WI38 (cell line): ENCODE results near the gene KRT73.

Experiments used
- H3K4me3 ChIP-seq: 2 replicates; pipeline ENCODE4 v1.5.1; 2011; ENCODE audit warnings: low read depth, mild to moderate bottlenecking, control low read depth, low read length
- TF ChIP-seq, protein P1 (sequence below): IDR thresholded peaks from 2 replicates; pipeline ENCODE4 v1.5.1; 2012; ENCODE audit warnings: low read depth, mild to moderate bottlenecking, control low read depth, low read length

The KRT73 gene

DNA sequence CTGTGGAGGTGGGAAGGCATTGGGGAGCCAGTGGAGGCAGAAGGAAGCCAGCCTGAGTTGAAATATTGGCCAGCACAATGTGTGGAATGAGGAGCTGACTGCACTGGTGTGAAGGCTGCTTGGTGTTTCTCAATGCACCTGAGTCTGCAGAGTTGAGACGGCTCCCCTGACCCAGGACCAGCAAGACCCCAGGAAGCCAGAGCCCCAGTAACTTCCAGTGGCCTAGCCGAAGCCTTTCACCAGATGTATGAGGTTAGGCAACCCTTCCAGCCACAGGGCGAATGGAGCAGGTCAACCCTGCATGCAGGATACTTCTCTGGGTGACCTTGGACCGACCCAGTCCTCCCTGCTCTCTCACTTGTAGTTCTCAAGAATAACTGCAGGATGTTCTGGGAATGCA is 12.9 kb upstream of the KRT73 start:
- TF ChIP-seq, protein P1, sequence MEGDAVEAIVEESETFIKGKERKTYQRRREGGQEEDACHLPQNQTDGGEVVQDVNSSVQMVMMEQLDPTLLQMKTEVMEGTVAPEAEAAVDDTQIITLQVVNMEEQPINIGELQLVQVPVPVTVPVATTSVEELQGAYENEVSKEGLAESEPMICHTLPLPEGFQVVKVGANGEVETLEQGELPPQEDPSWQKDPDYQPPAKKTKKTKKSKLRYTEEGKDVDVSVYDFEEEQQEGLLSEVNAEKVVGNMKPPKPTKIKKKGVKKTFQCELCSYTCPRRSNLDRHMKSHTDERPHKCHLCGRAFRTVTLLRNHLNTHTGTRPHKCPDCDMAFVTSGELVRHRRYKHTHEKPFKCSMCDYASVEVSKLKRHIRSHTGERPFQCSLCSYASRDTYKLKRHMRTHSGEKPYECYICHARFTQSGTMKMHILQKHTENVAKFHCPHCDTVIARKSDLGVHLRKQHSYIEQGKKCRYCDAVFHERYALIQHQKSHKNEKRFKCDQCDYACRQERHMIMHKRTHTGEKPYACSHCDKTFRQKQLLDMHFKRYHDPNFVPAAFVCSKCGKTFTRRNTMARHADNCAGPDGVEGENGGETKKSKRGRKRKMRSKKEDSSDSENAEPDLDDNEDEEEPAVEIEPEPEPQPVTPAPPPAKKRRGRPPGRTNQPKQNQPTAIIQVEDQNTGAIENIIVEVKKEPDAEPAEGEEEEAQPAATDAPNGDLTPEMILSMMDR = no peak
- no peak overlapping the region for H3K4me3 ChIP-seq

DNA sequence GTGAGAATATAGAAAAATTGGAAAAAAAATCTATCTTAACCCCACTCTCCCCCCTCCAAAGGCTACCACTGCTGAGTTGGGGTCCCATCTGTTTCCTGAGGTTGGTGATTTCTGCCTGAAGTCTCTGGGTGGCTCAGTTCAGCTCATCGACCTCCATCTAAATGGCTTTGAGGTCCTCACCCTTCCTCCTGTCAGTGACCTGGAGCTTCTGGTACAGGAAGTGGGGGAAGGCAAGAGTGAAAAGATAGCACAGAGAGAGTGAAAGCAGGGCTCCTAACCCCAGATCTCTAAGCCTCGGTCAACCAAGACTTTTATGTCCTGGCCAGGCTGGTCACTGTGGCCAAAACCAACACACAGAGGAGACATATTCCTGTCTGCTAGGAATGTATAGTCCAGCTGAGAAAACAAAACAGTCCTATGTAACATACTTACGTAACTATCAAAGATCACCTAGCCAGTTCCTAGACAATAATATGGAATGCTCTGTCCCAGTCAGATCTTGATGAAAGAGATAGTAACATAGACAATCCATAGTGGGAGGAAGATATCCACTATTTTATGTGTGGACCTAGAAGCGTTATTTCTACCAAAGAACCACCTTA is 12.3 kb upstream of the KRT73 start:
- H3K4me3 ChIP-seq = no peak overlapping the region
- TF ChIP-seq, protein P1 = no peak

DNA sequence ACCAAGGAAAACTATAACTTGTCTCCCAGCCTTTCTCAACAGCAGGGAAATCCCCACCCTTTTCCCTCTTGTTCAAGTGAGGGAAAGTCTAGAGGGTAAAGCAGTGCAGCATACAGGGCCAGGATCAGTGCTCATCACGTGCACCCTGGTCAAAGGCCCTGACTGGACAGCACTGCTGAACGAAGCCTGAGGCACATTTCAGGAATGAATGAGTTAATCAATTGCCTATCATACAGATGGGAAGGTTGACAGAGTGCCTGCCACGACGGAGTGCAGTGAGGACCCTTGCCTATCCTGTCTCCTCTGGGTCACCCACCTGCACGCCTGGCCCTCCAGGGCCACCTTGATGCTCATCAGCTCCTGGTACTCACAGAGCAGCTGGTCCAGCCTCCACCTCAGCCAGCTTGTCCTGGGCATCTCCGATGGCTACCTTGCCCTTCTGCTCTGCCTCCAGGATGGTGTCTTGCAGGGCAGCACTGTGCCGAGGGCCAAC is 11.7 kb upstream of the KRT73 start:
- TF ChIP-seq, protein P1 = no peak

DNA sequence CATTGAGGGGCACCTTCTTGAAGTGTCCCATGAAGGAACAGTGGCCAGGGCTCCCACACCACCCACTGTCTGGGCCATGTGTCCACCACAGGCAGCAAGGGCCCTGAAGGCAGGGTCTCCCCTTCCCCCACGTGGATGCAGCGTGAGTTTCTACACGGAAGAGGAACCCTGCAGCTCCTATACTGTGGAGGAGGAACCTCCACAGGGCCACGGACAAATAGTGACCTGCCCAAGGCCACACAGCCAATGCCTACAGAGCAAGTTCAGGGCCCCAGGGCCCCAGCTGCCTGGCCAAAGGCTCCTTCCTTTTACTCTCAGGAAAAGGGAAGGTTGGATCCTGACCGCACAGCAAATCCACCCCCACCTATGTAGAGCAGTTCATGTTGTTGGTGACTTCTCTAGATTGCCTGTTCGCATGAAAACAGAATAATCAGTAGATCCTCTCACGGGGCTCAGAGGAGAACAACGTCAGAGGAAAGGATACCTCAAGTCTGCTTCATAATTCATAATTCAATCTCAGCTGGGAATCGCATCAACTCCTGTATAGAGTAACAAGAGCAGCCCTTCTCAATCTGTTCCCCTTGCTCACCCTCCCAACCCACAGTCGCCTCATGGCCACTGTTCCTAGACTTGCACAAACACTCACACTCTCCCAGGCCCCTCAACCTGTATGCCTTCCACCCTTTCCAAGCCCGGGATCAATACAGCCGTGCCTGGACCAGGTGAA is 11.1 kb upstream of the KRT73 start:
- no peak overlapping the region for H3K4me3 ChIP-seq
- TF ChIP-seq, protein P1 = no peak

More for the DNA sequence above, 11.7 kb upstream of the KRT73 start:
- H3K4me3 ChIP-seq = no peak overlapping the region

DNA sequence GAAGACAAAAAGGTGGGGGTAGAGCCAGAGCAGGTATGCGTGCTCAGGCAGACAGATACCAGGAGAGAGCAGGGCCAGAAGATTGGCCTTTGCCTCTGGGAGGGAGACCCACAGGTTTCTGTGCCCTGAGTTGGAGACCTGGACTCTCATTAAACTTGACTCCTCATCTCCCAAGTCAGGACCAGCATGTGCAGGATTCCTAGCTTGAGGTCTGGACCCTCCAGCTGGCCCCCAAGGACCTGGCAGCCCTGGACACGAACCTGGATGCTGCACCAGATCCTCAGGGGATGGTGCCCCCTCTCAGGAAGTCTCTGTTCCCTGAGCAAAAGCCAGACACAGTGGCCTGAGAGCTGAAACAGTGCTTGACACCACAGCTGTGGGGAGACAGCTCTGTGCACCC is 10.5 kb upstream of the KRT73 start:
- H3K4me3 ChIP-seq = no peak overlapping the region
- TF ChIP-seq, protein P1 = no peak

DNA sequence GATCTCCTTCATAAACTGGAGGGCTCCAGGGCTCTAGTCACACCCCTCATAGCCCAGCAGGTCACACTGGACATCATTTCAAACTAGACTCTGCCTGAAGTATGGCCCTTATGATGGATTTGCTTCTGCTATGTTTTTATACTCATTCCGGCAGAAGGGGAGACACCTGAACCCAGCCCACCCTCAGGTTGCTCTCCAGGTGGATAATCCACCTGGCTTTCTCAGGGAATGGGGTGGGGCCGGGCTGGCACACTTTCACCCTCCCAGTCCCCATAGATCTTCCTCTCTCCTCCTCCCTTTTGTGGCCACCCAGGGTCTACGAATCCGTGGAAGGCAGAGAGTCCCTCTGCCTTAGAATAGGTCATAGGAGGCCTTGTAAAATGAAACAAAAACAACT is 9.8 kb upstream of the KRT73 start:
- TF ChIP-seq, protein P1 = no peak

DNA sequence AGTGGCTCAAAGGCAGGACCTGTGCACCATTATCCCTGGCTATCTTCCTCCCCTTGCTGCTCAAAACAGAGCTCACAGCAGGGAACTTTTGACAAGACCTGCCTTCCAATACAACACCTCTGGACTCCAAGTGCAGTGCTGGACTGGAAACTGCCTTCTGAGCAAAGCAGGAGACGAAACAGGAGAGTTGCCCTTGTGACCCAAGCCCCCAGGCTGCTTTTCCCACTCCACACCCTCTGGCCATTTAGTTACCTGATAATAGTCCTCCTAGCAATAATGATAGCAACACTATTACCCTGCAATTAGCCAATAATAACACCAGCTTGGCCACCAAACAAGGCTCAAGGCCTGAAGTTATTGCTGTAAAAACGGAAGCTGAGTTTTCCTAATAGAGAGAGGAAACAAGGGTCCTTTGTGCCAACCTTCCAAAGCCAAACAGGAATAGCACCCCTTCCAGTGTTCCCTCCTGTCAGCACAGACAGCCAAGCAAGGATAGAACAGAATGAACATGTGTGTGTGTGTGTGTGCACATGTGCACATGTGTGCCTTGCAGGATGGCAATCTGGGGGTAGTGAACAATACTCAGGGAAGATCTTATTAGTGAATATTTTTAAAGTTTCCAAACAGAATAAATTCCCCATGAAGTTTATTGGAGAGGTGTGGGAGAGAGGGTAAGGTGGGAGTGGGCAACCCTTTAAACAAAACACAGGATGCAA is 9.2 kb upstream of the KRT73 start:
- TF ChIP-seq, protein P1 = no peak
- H3K4me3 ChIP-seq = no peak overlapping the region

More for the DNA sequence above, 9.8 kb upstream of the KRT73 start:
- no peak overlapping the region for H3K4me3 ChIP-seq
